IMR-90 (cell line): ENCODE results near the gene RGS9. TPM values are rescaled to one million over a fixed set of nuclear protein-coding genes. Genes with fewer than 3 reads are reported as not detected.

Experiments used
- ATAC-seq: fragments of 200-7000 bp; cut with Tn5 transposase; 2 replicates; pipeline ENCODE4 v1.9.1; 2020; ENCODE audit warnings: low read depth, mild to moderate bottlenecking, moderate library complexity
- BruUV-seq: library from RNA; stranded (reverse); fragments of 400-500 nt; replicated peaks from 2 replicates; lab custom pipeline; 2021; lab: Mats Ljungman, UMichigan
- CTCF ChIA-PET: fragments of 300-600 bp; formaldehyde crosslinking; extraction: SDS; loops from one replicate; lab custom pipeline; 2021; ENCODE audit warnings: antibody characterized with exemption; lab: Yijun Ruan, JAX
- POLR2A ChIA-PET: fragments of 300-600 bp; sonication (Branson Sonifier 250); formaldehyde crosslinking; loops from one replicate; lab custom pipeline; 2022; ENCODE audit warnings: antibody characterized with exemption; ENCODE audit not compliant: unreplicated experiment; lab: Charles Lee
- DNase-seq: peaks from one replicate; pipeline ENCODE4 v3.0.0; 2013
- H2AFZ ChIP-seq: replicated peaks from 2 replicates; pipeline ENCODE3; 2013; ENCODE audit warnings: low read length, mild to moderate bottlenecking; ENCODE audit not compliant: poor library complexity
- H2AK5ac ChIP-seq: 2 replicates; pipeline ENCODE4 v1.6.1; 2013; ENCODE audit warnings: low read depth, low read length, inconsistent platforms
- H2AK9ac ChIP-seq: replicated peaks from 2 replicates; pipeline ENCODE3; 2013; ENCODE audit warnings: mild to moderate bottlenecking, low read depth, low read length, moderate library complexity; ENCODE audit not compliant: poor library complexity
- H2BK120ac ChIP-seq: 2 replicates; pipeline ENCODE4 v1.6.1; 2013; ENCODE audit warnings: low read depth, low read length, inconsistent platforms
- H2BK15ac ChIP-seq: 3 replicates; pipeline ENCODE4 v1.6.1; 2013; ENCODE audit warnings: low read depth, low read length, inconsistent platforms
- H2BK20ac ChIP-seq: 2 replicates; pipeline ENCODE4 v1.6.1; 2013; ENCODE audit warnings: low read depth, mild to moderate bottlenecking, inconsistent platforms, low read length, moderate library complexity
- H2BK5ac ChIP-seq: 2 replicates; pipeline ENCODE4 v1.6.1; 2013; ENCODE audit warnings: mild to moderate bottlenecking, low read depth, low read length, inconsistent platforms; ENCODE audit not compliant: poor library complexity, severe bottlenecking
- H3K14ac ChIP-seq: replicated peaks from 2 replicates; pipeline ENCODE4 v1.6.1; 2013; ENCODE audit warnings: low read depth, low read length, inconsistent platforms
- H3K18ac ChIP-seq: 2 replicates; pipeline ENCODE4 v1.6.1; 2013; ENCODE audit warnings: low read depth, low read length, control low read depth
- H3K23ac ChIP-seq: 2 replicates; pipeline ENCODE4 v1.6.1; 2013; ENCODE audit warnings: low read depth, low read length, inconsistent platforms
- H3K27ac ChIP-seq: 2 replicates; pipeline ENCODE4 v1.5.1; 2013; ENCODE audit warnings: mild to moderate bottlenecking, control low read depth, low read length; ENCODE audit not compliant: insufficient read depth
- H3K27me3 ChIP-seq: 2 replicates; pipeline ENCODE4 v1.6.1; 2013; ENCODE audit warnings: low read length; ENCODE audit not compliant: control insufficient read depth, insufficient read depth
- H3K36me3 ChIP-seq: 2 replicates; pipeline ENCODE4 v1.6.1; 2013; ENCODE audit warnings: low read length, mixed read lengths; ENCODE audit not compliant: control insufficient read depth, insufficient read depth
- H3K4ac ChIP-seq: 2 replicates; pipeline ENCODE4 v1.6.1; 2013; ENCODE audit warnings: low read depth, low read length, inconsistent platforms
- H3K4me1 ChIP-seq: 2 replicates; pipeline ENCODE4 v1.6.1; 2013; ENCODE audit warnings: low read length, mixed read lengths; ENCODE audit not compliant: control insufficient read depth, insufficient read depth
- H3K4me2 ChIP-seq: 2 replicates; pipeline ENCODE4 v1.6.1; 2013; ENCODE audit warnings: low read depth, mild to moderate bottlenecking, control low read depth, low read length, moderate library complexity
- H3K4me3 ChIP-seq: 2 replicates; pipeline ENCODE4 v1.5.1; 2013; ENCODE audit warnings: low read depth, mild to moderate bottlenecking, control low read depth, low read length, moderate library complexity; ENCODE audit not compliant: insufficient read depth
- H3K56ac ChIP-seq: 2 replicates; pipeline ENCODE4 v1.6.1; 2013; ENCODE audit warnings: low read length, inconsistent platforms; ENCODE audit not compliant: insufficient read depth; ENCODE audit errors: extremely low read depth
- H3K79me1 ChIP-seq, 2 experiments: 2 replicates each; pipeline ENCODE4 v1.6.1; 2013; ENCODE audit warnings: low read length in 2 of 2, inconsistent platforms in 1 of 2, low read depth in 1 of 2
- H3K9ac ChIP-seq: 2 replicates; pipeline ENCODE4 v1.6.1; 2013; ENCODE audit warnings: low read depth, low read length, control low read depth
- H3K9me1 ChIP-seq: 2 replicates; pipeline ENCODE4 v1.6.1; 2013; ENCODE audit warnings: low read length, inconsistent platforms; ENCODE audit not compliant: insufficient read depth
- H3K9me3 ChIP-seq: 2 replicates; pipeline ENCODE4 v1.6.1; 2013; ENCODE audit warnings: low read length; ENCODE audit not compliant: control insufficient read depth, insufficient read depth
- H4K20me1 ChIP-seq: 2 replicates; pipeline ENCODE4 v1.6.1; 2013; ENCODE audit warnings: low read length, inconsistent platforms; ENCODE audit not compliant: insufficient read depth
- H4K5ac ChIP-seq: 2 replicates; pipeline ENCODE4 v1.6.1; 2013; ENCODE audit warnings: mild to moderate bottlenecking, low read depth, low read length, control low read depth
- H4K8ac ChIP-seq, 2 experiments: 2 replicates each; pipeline ENCODE4 v1.6.1; 2013; ENCODE audit warnings: low read depth in 2 of 2, low read length in 2 of 2, control low read depth in 1 of 2, inconsistent platforms in 1 of 2
- H4K91ac ChIP-seq: 2 replicates; pipeline ENCODE4 v1.6.1; 2013; ENCODE audit warnings: low read depth, low read length, inconsistent platforms; ENCODE audit not compliant: insufficient read depth
- CEBPB ChIP-seq: IDR thresholded peaks from 2 replicates; pipeline ENCODE4 v1.6.1; 2012; ENCODE audit warnings: low read depth, low read length, improper control_type of control experiment
- FOS ChIP-seq: fragments of 150-350 bp; IDR thresholded peaks from 2 replicates; pipeline ENCODE4 v1.6.1; 2016; ENCODE audit warnings: low read depth, low read length
- MAFK ChIP-seq: IDR thresholded peaks from 2 replicates; pipeline ENCODE4 v1.6.1; 2012; ENCODE audit warnings: low read depth, low read length, improper control_type of control experiment
- MAZ ChIP-seq: IDR thresholded peaks from 2 replicates; pipeline ENCODE4 v1.6.1; 2012; ENCODE audit warnings: low read depth, mild to moderate bottlenecking, low read length, improper control_type of control experiment, moderate library complexity, borderline replicate concordance
- NFE2L2 ChIP-seq: fragments of 150-350 bp; IDR thresholded peaks from 2 replicates; pipeline ENCODE4 v1.6.1; 2016; ENCODE audit warnings: low read depth, mild to moderate bottlenecking, low read length
- WGBS, 2 experiments: methylation state at CpG; one replicate each; pipeline versions ENCODE4 v1.1.5 to v1.1.7; 2013; ENCODE audit warnings: missing lambda C conversion rate in 2 of 2; ENCODE audit not compliant: insufficient read length in 1 of 2; ENCODE audit errors: extremely low coverage in 2 of 2; 5-methylcytosine and 5-hydroxymethylcytosine counted together
- dilution Hi-C: fragments of 300-500 bp; cut with HindIII; formaldehyde crosslinking; loops from one replicate; pipeline ENCODE4 v1.14.3; 2018; ENCODE audit warnings: low sequenced_read_pairs; ENCODE audit not compliant: unreplicated experiment
- in situ Hi-C: fragments of 300-500 bp; cut with MboI; formaldehyde crosslinking; loops from 3 replicates; pipeline ENCODE4 v1.14.3; 2019; ENCODE audit warnings: low sequenced_read_pairs, inconsistent platforms, mixed read lengths
- intact Hi-C: fragments of 100-400 bp; cut with micrococcal nuclease; formaldehyde crosslinking; loops from 2 replicates; pipeline ENCODE4 v1.10.0; 2022
- polyA plus RNA-seq, 3 experiments: library from polyadenylated mRNA; depleted of rRNA; stranded (reverse); fragments of >200 nt; gene quantifications; 2 replicates each; pipeline ENCODE4 v1.2.3, GENCODE V29; 2012; ENCODE audit warnings: low replicate concordance in 1 of 3
- total RNA-seq: library from RNA; depleted of rRNA; stranded (reverse); fragments of >200 nt; gene quantifications from 2 replicates; pipeline ENCODE4 v1.2.3, GENCODE V29; 2012
- TF ChIP-seq, protein P1 (sequence below): fragments of 150-350 bp; IDR thresholded peaks from 2 replicates; pipeline ENCODE4 v1.6.1; 2017; ENCODE audit warnings: mild to moderate bottlenecking, antibody characterized with exemption, low read length, low read depth

RGS9 gene
- total and polyA plus RNA-seq, 2 of the 4 experiments (the other 2 are of a cell fraction): 0.90 to 1.1 TPM

GRCh38 chr17:65270499-65271253, 133.5 kb downstream of the RGS9 start:
- Histone ChIP-seq H3K9ac (no peak overlapping the region), H4K91ac (no peak overlapping the region), H2BK20ac (no peak overlapping the region), H2AK5ac (no peak overlapping the region), H2AK9ac (no peak overlapping the region), H3K56ac (no peak overlapping the region), H3K23ac (no peak overlapping the region), H3K4me3 (no peak overlapping the region), H3K4me1 (peaks cover 1% of the 10 kb centered on the region; the same call in 1 of the 2 replicates), H4K20me1 (no peaks in the 10 kb centered on the region), H4K5ac (no peak overlapping the region), H3K27ac (no peak overlapping the region), H3K4ac (no peak overlapping the region), H3K4me2 (no peak overlapping the region), H3K14ac (no peak overlapping the region), H3K9me3 (peaks cover 2% of the 10 kb centered on the region; the same call in 1 of the 2 replicates), H3K79me1 (no peaks in the 10 kb centered on the region), H2BK15ac (no peak overlapping the region), H3K18ac (no peak overlapping the region), H2BK120ac (no peak overlapping the region), H2AFZ (no peak overlapping the region), H3K27me3 (peaks cover 3% of the 10 kb centered on the region), H3K36me3 (no peaks in the 10 kb centered on the region), H2BK5ac (no peak overlapping the region), H3K9me1 (no peaks in the 10 kb centered on the region), H4K8ac (no peak overlapping the region)
- ChIA-PET CTCF (interaction anchor here (0.7 kb wide), 1 partner anchor 35 kb away, joined by 3 read pairs; no protein-coding TSS in a partner anchor), POLR2A (interaction anchor here (0.6 kb wide), 1 partner anchor 305 kb away, joined by 3 read pairs; no protein-coding TSS in a partner anchor)
- intact Hi-C loops (no loop called here), in situ Hi-C loops (no loop called here), dilution Hi-C loops (no loop called here)
- no TSS peak for BruUV-seq
- no peak for DNase-seq
- 36% methylated on average over 10 of the region's 23 CpGs; no CpG with 5 or more reads in 1 of the 2 experiments for WGBS, 2 experiments
- TF ChIP-seq, protein P1, sequence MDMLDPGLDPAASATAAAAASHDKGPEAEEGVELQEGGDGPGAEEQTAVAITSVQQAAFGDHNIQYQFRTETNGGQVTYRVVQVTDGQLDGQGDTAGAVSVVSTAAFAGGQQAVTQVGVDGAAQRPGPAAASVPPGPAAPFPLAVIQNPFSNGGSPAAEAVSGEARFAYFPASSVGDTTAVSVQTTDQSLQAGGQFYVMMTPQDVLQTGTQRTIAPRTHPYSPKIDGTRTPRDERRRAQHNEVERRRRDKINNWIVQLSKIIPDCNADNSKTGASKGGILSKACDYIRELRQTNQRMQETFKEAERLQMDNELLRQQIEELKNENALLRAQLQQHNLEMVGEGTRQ: no peak
- TF ChIP-seq NFE2L2 (no peak), CEBPB (no peak), MAFK (no peak), MAZ (no peak), FOS (no peak)
- ATAC-seq: no peak
